NCI-H1694 (cell line): ENCODE data around the gene THAP4.

Source experiments
- DNase-seq: peaks from one replicate; lab custom pipeline; 2025; lab: John Stamatoyannopoulos, UW

Gene THAP4

DNA sequence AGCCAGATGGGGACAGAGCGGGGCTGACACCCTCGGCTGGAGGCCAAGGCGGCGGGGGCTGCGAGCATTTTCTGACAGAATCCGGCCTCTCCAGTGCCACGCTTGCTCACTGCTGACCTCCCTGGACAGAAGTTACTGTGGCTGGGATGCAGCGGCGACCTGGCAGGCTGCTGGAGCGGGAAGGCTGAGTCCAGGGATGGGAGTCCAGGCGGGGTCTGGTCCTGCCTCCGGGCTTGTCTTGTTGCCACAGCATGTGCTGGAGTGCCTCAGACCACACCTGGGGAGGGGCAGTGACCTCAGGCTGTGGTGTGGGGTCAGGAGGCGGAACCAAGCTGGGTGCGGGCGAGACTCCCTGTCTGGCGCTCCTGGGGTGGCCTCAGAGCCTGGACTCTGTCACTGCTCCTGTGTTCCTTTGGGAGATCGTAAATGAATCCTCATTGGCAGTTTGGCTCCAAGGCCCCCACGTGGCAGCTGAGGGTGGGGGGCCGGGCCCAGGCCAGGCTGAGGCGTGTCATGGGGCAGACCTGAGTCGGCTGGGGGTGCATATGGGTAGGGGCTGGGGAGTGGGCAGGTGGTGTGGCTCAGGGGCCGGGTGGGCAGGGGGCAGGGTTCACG, 72.9 kb downstream of the THAP4 start:
- no peak for DNase-seq

DNA sequence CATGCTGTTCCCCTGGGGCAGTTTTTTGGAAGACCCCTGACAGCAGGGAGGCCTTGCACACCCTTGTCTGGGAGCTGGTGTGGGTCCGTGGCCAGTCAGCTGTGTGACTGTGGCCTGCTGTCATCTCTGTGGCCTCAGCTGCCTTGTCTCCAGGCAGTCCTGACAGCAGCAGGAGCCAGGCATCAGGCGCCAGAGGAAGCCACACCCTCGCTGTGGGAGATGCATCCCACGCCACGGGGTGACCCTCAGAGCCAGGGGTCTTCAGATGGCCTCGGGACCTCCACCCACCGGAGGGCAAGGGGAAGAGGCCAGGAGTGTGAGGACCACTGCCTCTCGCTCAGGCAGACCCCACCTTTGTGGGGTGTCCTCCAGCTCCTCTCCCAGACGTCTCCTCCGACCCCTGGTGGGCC, 73.4 kb downstream of the THAP4 start:
- no peak for DNase-seq

DNA sequence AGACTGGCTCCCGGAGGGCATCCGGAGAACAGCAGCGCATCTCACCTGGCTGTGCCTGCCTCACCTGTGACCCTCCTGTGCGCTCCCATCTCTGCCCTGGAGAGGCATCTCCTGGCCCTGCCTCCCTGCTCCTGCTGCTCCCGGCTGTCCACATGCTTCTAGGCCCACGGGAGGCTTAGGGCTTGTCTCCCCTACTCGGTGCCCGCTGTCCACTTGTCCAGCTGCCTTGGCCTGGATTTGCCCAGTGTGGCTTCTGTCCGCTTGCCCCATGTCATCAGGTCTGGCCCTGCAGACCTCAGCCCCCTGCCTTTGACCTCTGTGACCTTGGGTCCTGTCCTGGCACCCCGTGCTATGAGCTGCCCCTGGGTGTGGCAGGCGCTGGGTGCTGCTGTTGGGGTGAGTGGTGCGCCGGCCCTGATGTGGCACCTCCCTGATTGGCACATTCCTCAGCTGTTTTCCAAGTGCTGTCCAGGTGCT, 73.9 kb downstream of the THAP4 start:
- DNase-seq, result no peak

DNA sequence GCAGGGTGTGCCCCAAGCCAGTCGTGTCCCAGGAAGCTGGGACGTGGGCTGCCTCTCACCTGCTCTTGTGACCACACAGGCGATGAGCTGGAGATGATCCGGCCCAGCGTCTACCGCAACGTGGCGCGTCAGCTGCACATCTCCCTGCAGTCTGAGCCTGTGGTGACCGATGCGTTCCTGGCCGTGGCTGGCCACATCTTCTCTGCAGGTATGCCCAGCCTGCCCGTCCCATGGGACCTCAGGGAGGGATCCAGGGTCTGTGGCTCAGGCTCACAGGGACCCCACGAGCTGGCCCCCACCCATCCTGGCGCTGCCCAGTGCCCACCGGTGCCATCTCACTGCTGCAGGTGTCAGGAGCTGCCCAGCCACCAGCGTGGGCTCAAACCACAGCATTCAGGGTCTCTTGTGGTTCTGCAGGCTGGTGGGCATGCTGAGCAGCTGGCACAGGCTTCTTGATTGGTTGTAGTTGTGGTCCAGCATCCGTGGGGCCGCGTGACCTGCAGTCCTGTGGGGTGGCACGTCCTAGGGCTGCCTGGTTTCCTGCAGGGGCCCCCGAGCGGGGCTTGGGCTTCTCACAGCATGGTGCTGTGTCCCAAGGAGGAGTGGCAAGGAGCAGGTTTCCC, 74.6 kb downstream of the THAP4 start:
- no peak for DNase-seq

DNA sequence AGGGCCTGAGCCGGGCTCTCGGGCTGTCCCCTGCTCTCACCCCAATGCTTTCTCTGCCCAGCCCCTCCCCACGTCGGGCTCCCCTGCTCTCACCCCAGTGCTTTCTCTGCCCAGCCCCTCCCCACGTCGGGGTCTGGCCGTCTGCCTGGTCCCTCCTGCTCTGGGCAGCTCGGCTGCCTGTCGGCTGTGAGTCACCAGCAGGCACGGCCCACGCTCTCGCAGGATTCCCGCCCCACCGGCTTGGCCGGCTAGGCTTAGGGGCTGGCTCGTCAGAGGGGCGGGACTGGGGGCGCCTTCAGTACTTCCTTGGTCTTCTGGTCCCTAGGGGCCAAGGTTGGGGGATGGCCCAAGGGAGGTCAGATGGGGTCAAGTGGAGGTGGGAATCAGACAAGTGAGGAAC, 75.1 kb downstream of the THAP4 start:
- no peak for DNase-seq

DNA sequence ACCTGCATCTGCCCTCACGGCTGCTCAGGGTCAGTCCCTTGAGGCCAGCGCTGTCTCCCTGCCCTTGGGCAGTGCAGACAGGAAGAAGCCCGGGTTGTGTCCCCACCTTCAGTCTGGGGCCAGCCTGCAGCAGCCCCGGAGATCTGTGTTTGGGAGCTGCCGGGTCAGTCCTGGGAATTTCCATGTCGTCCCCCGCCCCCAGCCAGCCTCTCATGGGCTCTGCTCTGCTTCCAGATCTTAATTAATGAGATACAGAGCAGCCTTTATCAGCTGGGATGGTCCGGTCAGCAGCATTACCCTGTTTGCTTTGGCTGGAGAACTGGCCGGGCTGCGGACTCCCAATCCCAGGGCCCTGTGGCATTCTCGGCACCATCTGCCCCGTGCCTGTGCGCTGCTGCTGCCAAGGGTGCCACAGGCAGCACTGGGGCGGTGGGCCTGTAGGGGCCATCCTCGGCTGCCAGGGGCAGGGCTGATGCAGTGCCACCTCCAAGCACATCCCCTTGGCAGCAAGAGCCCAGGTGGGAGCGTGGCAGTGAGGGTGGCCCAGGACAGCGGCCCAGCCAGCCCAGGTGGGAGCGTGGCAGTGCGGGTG, 76.0 kb downstream of the THAP4 start:
- no peak for DNase-seq

DNA sequence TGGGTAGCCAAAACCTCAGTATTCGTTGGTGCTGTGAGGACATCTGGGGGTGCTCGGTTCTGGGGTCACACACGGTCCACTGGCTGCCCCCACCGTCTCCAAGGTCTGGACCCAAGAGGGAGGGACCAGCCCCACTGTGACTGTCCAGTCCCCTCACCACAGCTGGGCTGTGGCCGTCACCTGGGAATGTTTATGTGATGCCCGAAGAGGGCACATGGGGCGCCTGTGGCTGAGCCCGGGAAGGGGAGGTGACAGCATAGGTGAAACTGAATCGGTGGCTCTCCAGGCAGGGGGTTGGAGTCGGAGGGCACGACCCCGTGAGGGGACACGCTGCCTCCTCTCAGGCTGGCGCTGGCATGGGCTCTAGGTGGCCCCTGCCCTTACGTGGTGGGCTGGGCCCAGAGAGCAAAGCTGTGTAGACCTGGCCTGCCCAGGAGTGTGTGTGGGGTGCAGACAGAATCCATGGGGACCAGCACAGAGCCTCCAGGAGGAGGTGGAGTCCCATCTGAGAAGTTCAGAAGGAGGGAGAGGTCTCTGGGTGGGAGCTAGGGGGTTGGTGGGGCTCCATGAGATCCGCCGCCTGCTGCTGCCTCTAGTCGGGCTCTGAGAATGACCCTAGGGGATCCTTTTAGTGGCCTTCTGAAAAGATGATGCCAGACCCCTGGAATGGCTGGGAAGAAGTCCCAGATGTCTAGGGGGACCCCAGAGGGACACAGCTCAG, 76.6 kb downstream of the THAP4 start:
- no peak for DNase-seq

DNA sequence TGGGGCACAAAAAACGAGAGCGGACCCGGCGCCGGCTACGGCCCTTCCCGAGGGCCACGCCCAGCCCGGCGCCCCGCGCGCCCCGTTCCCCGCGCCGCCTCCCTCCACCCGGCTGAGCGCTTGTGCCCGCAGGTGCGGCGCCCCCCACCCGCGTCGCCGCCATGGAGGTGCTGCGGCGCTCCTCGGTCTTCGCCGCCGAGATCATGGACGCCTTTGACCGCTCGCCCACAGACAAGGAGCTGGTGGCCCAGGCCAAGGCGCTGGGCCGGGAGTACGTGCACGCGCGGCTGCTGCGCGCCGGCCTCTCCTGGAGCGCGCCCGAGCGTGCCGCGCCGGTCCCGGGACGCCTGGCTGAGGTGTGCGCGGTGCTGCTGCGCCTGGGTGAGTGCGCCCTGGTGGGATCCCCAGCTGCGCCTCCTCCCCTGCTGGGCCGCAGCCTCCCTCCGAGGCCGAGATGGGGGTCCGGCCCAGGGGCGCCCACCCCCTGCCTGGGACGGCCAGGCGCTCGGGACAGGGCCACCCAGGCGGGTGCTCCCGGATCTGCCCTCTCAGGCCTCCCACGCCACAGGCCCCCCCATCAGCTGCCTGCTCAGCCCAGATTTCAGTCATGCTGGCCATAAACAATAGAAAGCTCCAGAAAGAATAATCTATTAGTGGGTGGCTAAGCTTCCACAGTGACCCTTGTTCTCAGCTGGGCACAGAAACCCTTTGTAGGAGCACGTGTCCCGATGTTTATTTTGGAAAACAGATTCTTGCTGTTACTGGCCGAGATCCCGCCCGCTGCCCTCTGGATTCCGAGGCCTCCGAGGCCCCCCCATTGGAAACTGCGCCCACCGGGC, 77.4 kb downstream of the THAP4 start:
- DNase-seq, result no peak

DNA sequence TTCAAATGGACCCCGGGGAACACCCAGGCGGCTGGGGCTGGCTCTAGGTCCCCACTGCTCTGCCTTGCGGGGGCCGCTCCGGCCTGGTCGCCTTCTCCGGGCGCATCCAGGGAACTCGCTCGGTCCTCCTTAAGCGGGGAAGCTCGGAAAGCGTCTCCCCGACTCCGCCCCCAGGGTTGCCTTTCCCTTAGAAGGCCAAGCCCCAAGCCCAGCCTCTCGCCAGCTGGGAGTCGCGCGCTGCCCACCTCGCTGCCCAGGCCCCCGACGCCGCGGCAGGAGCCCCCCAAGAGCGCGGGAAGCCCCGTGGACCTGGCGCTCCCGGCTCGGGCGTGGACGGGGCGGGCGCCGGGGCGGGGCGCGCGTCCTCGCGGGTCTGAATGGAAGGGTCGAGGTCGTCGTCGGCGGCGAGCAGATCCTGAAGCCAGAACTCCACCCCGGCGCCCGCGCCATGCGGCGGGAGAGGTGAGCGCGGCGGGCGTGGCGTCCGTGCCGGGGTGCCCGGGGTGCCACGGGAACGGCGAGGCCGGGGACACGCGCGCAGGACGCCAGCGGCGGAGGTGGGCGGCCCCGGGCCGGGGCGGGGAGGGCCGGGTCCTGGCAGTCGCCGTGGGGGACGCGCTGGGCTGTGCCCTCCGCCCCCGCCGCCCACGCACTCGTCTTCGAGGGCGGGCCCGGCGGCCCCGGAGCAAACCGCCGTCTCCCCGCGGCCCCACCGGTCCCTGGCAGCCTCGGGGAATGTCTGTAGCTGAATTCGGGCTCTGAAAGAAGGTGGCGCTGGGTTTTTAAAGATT, 78.2 kb downstream of the THAP4 start, which contains the start of gene BOK:
Gene BOK (plus strand): TSS at position 214 of the 791 bp plus-strand sequence. CDS start 739 bp downstream, outside the sequence.
- no peak for DNase-seq

DNA sequence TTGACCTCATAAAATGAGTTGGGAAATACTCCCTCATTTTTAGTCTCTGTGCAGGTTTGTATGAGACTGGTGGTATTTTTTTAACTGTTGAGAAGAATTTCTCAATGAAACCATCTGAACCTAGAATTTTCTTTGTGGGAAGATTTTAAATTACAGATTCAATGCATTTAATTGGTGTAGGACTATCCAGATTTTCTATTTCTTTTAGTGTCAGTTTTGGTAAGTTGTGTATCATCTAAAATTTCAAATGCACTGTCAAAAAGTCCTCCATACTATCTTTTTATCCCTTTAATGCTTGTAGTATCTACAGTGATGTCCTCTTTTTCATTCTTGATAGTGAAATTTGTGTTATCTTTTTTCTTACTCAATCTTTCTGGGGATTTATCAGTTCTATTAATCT, 80.2 kb downstream of the THAP4 start:
- no peak for DNase-seq

DNA sequence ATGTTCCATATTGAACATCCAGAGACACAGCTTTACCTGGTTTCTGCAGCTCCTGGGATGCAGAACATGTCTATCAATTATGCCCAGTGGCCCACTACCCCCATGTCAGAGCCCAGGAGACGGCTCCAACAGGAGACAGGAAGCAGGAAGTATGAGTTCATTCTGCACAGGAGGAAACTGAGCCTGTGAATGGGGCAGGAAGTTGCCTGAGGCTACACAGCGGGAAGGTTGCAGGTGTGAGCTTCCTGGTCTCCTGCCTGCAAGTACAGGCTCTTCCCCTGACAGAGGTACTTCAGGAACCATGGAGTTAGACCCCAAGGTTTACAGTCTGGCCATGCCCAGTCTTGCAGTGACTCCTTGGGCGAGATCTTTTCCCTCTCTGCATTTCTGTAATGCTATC, 81.2 kb downstream of the THAP4 start:
- no peak for DNase-seq

DNA sequence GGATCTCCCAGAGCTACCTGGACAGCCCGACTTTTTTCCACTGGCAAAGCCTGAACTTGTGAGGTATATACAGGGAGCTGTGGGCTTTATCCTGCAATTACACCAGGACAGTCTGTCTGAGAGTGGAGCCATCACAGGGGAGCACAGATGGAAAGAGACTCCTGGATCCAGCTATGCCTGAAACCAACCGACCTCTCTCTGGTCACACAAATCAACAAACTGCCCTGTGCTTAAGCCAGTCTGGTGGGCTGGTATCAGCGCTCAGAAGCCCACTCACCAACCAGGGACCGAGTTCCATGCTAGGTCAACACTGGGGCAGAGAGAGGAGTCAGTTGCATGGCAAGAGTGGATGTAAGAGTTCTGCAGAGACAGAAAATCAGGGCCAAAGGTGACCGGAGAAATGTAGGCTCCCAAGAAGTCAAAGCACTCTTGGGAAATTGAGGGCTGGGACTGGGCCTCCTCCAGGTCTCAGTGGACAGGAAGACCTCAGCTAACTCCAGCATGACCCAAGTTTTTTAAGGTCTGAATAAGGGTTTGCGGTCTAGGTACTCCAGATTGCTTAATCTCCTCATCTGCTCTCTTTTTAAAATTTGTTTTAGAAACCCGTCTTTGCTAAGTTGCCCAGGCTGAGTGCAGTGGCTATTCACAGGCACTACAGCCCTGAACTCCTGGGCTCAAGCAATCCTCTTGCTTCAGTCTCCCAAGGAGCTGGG, 82.2 kb downstream of the THAP4 start:
- no peak for DNase-seq

DNA sequence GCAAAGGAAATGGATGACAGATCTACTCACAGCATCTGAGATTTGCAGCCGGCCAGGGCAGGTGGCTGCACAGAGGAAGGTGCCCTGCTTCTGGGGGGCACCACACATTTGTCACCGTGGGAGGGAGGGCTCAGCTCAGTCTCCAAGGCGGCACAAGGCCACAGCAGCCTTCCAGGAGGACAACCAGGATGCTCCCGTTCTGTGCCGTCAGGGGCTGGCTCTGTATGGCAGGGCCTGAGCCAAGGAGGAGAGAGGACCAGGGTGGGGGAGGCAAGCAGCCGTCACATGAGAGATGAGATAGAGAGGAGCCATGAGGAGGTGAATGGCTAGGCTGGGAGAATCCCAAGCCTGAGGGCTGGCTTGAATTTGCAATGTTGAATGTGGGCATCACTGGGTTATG, 83.0 kb downstream of the THAP4 start:
- DNase-seq, result no peak

DNA sequence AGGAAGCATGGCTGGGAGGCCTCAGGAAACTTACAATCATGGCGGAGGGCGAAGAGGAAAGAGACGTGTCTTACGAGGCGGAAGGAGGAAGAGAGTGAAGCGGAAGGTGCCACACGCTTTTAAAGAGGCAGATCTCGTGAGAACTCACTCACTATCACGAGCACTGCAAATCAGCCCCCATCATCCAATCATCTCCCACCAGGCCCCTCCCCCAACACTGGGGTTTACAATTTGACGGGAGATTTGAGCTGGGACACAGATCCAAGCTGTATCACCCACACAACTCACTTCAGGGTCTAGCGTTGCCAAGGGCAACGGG, 83.5 kb downstream of the THAP4 start:
- no peak for DNase-seq

DNA sequence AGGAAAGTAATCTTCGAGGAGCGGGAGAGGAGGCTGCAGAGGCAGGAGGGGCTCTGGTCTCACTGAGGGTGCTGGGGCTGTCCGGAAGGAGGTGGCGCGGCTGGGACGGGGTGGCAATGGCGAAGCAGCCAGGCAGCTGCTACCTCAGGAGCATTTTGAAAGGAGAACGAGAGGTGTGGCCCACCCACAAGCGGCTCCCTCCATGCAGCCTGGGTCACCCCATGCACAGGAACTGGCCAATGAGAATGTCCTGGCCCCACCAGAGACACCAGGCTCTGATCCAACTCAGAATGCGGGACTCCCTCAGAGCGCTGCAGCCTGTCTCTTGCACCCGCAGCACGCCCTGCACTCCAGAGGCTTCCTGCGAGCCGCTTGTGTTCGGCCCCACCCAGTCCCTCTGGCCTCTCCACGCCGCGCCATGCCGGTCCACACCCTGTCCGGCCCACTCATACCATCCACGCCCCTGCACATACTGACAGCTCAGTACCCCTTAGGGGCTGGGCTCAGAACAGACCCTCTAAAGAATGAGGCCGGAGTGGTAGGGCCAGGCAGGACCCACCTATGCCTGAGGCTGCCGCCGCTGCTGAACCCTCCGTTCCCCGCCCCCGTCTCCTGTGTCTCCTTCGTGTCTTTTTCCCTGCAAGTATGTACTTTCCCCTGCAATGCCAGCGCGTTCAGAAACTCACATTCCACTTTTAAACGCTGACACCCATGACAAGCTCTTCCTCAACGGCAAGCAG, 84.8 kb downstream of the THAP4 start:
- no peak for DNase-seq

DNA sequence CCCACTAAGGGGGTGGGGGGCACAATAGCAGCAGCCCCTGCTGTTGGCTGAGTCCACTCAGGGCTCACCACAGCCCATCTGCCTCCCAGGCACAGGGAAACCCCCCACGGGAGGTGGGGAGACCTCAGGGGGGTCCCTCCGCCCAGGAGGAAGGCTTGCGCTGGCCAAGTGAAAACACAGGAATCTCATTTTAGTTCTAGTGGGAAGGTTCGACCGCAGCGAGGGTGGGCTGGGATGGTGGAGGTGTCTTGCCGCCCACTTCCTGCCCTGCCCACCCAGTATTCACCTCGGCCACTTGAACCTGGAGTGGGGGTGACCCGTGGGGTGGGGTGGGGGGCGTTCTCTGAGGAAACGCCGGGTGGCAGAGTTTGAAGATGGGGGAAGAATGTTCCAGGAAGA, 85.4 kb downstream of the THAP4 start:
- DNase-seq, result no peak

DNA sequence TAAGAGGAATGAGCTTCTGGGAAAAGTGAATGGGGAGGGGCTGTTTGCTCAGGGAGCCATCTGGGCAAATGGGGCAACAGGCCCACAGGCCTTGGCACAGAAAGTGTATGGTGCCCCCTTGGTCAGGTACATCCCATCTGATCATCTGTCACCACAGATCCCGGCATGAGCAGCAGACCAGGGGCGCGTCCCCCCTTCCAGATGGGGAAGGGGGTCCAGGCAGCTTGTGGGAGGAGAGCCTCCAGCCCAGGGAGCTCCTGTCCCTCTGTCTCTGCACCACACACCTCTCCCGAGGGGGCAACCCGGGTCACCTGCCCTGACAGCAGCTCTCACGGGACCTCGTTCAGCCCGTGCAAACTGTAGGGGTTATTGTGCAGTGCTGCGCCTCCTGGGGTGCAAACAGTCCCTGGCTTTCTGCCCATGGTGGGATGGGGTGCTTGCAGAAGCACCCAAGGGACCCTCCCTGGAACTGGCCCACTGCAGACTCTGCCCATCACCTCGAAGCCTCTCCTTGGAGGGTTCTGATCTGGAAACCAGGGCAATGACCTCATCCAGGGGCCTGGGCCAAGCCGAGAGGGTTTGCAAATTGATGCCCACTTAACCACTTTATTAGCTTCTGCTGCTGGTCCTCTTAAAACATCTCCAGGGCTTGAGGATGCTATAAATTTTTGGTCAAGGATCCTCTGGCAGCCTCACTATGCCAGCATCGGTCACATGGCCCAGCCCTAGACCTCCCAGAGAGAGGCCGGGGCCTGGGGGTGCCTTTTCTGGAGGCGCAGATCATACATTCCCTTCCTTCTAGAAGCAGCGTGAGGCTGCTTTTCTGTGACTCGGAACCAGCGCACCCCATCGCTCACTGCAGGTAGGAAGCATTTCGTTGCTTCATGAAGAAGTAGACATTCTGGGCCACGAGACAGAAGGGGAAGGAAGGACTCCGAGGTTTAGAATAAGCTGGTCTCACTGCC, 86.1 kb downstream of the THAP4 start:
- DNase-seq, result peak; percentile 11

DNA sequence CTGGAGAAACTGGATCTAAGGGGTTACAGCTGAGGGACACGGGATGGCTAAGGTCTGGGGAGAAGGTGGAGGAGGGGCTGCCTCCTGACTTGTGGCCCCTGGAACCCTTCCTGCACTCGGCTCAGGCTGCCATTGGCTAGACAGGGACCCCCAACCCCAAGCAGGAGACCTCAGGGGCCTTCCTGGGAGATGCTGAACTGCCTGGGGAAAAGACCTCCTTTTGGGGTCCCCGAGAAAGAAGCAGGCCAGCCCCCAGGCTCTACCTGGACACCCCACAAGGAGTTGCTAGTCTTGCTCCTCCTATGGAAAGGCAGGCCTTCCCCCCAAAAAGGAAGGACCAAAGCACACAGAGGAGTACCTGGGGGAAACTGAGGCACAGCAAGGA, 88.5 kb downstream of the THAP4 start:
- DNase-seq, result no peak
